ENCODE results near the gene LASP1NB.

Gene LASP1NB

GRCh38 chr17:38904892-38905291, 20.5 kb upstream of the LASP1NB start:
- CTCF ChIA-PET (ENCODE audit: partially characterized antibody): interaction anchor here (0.8 to 1.1 kb wide), 2 partner anchors 10 to 37 kb away, joined by 3 read pairs; no protein-coding TSS in a partner anchor
- DNase-seq (ENCODE audit: low read depth in 1 of 2, low spot score in 2 of 2): no peak

More at GRCh38 chr17:38904892-38905291, 20.5 kb upstream of the LASP1NB start:
- no peak overlapping the region for H2BK20ac ChIP-seq (ENCODE audit: low read length)
- no peaks in the 10 kb centered on the region for H3K27me3 ChIP-seq (replicated peaks in 1 of 4; ENCODE audit: control insufficient read depth in 3 of 4, extremely low read depth in 1 of 4, insufficient read depth in 3 of 4, low read length in 3 of 4)
- POLR2A ChIA-PET (ENCODE audit: partially characterized antibody): no interaction called here
- peaks cover 5 to 15% of the 10 kb centered on the region in 2 experiments for H4K20me1 ChIP-seq (replicated peaks in 1 of 2; ENCODE audit: control insufficient read depth in 1 of 2, insufficient read depth in 2 of 2, low read length in 2 of 2)
- no peak overlapping the region for H3K23ac ChIP-seq (ENCODE audit: insufficient read length)
- H3K9me3 ChIP-seq (ENCODE audit: insufficient read depth in 2 of 2, low read depth in 1 of 2, low read length in 1 of 2): no peaks in the 10 kb centered on the region
- no peak overlapping the region for H4K8ac ChIP-seq (ENCODE audit: extremely low read depth, insufficient read depth, low read length)
- H2BK15ac ChIP-seq (ENCODE audit: low read length): no peak overlapping the region
- no peaks in the 10 kb centered on the region for H3K23me2 ChIP-seq (ENCODE audit: low read depth, low read length)
- H3K27ac ChIP-seq (ENCODE audit: low read depth, low read length): no peak overlapping the region
- H3K56ac ChIP-seq (replicated peaks; ENCODE audit: insufficient read length, low read depth, low read length): no peak overlapping the region
- TF ChIP-seq POU5F1 (IDR thresholded peaks at IDR 0.05; ENCODE audit: low read depth, low read length) (no peak), HDAC2 (IDR thresholded peaks at IDR 0.05; ENCODE audit: borderline replicate concordance in 1 of 2, low read depth in 2 of 2, low read length in 2 of 2) (peak in 1 of 2 experiments; percentile 53; a peak in 1 of 4 replicates), KDM1A (IDR thresholded peaks at IDR 0.05; ENCODE audit: borderline replicate concordance, low read length) (peak; percentile 20; the same call in 1 of the 2 replicates)
- H3K4ac ChIP-seq (replicated peaks; ENCODE audit: insufficient read length, low read depth, low read length): no peak overlapping the region
- FAIRE-seq: no peak
- no peak overlapping the region for H3K18ac ChIP-seq (ENCODE audit: extremely low read depth, low read length)
- no peak overlapping the region for H4K5ac ChIP-seq (ENCODE audit: insufficient read length, low read depth, low read length)
- H2BK120ac ChIP-seq (replicated peaks; ENCODE audit: low read depth, low read length): no peak overlapping the region
- peaks cover 7% of the 10 kb centered on the region for H3K79me1 ChIP-seq (ENCODE audit: low read depth, low read length)
- H3K4me2 ChIP-seq (ENCODE audit: insufficient read depth in 1 of 2, low read depth in 2 of 2, low read length in 2 of 2): no peak overlapping the region
- no peak overlapping the region for H2AK5ac ChIP-seq (ENCODE audit: low read depth, low read length)
- no peak overlapping the region for H3K9ac ChIP-seq (replicated peaks in 1 of 4; ENCODE audit: extremely low read depth in 1 of 4, low read depth in 3 of 4, low read length in 3 of 4)
- H2BK5ac ChIP-seq (ENCODE audit: low read depth, low read length): no peak overlapping the region
- WGBS, 2 experiments (ENCODE audit: extremely low coverage in 1 of 2, insufficient coverage in 1 of 2, insufficient read length in 1 of 2, insufficient replicate concordance in 2 of 2, low coverage in 1 of 2, low lambda C conversion rate in 2 of 2, missing lambda C conversion rate in 1 of 2): 93% methylated on average over 3 of the region's 3 CpGs; no CpG with 5 or more reads in 1 of the 2 experiments
- H2BK12ac ChIP-seq (ENCODE audit: low read depth, low read length): no peak overlapping the region
- H3K14ac ChIP-seq (ENCODE audit: insufficient read length): no peak overlapping the region
- H3K36me3 ChIP-seq (ENCODE audit: control insufficient read depth in 2 of 4, insufficient read depth in 4 of 4, low read length in 3 of 4): peaks cover 0 to 12% (median 3%) of the 10 kb centered on the region in 4 experiments; a peak in 4 of 8 replicates
- H3K4me3 ChIP-seq (ENCODE audit: extremely low read depth in 1 of 4, insufficient read depth in 2 of 4, low read depth in 3 of 4, low read length in 4 of 4): no peak overlapping the region
- no peak overlapping the region for H2AFZ ChIP-seq (ENCODE audit: low read length)
- peaks cover 0 to 12% of the 10 kb centered on the region in 2 experiments; a peak in 2 of 4 replicates for H3K79me2 ChIP-seq (ENCODE audit: control insufficient read depth in 1 of 2, insufficient read depth in 2 of 2, low read length in 2 of 2)
- no peak overlapping the region for H4K91ac ChIP-seq (replicated peaks; ENCODE audit: insufficient read length, low read length)
- peaks cover 0 to 14% (median 7%) of the 10 kb centered on the region in 4 experiments; a peak in 5 of 7 replicates for H3K4me1 ChIP-seq (replicated peaks in 1 of 4; ENCODE audit: control insufficient read depth in 3 of 4, insufficient read depth in 4 of 4, low read length in 3 of 4)
